Hair follicular keratinocyte (primary cell): ENCODE measurements around the gene IDI2. TPM values are rescaled to one million over a fixed set of nuclear protein-coding genes. Genes with fewer than 3 reads are reported as not detected.

Experiments used
- total RNA-seq: library from RNA; depleted of rRNA; stranded (reverse); fragments of >200 nt; gene quantifications from 2 replicates; pipeline ENCODE4 v1.2.3, GENCODE V29; 2015

IDI2 gene
- not detected in 2 replicates for total RNA-seq

GRCh38 chr10:1025683-1026082, at the start of gene IDI2:
IDI2 (minus strand) TSS chr10:1025859; CDS start chr10:1024723, 1,136 bp downstream.

DNA sequence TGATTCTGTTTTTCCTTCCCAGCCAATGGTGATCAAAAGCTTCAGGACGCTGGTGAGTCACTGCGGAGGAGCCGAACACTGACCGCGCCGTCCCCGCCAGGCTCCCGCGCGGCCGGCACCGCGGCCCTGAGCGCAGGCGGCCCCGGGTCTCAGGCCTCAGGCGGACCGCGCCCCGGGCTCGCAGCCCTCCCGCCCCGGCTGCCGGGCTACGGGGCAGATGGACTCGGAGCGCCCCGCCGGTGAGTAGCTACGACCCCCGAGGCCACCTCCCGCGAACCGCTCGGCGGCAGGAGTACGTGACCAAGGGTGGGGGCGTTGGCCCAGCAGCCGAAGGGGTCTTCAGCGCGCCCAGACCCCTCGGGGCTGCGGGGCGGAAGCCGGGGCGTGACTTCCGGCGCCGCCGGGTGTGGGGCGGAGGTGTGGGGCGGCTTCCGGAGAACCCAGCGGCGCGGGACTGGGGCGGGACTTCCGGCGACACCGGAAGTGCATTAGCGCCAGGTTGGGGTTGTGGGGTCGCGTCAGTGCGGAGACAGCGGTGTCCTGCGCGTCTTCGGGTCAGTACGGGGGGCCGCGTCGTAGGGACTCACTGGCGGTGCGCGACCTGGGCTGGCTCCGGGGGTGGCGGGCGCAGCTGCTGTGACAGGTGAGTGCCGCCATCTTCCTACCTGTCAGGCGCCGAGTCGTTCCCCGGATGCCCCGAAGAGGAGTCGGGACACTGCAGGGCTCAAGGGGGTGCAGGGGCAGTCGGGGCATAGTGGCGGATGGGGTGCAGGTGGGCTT, 30.9 kb upstream of the IDI2 start, which contains the start of gene WDR37:
TSS of gene WDR37 (plus strand) at position 60 of the 780 bp plus-strand sequence. CDS start 15,771 bp downstream, outside the sequence.

GRCh38 chr10:1048732-1049424, 23.2 kb upstream of the IDI2 start, which contains the start of gene IDI1:
IDI1 (minus strand) TSS chr10:1049119; CDS start chr10:1049003, 116 bp downstream.

GRCh38 chr10:987870-988666, 37.6 kb downstream of the IDI2 start, which contains the start of gene GTPBP4:
GTPBP4 (plus strand) TSS chr10:988434; CDS start chr10:988480, 46 bp downstream.

Other genes starting within 250 kb of the IDI2 start
- 27.4 and 33.3 TPM in 2 replicates for gene LARP4B, start 94.2 kb downstream of the IDI2 start, total RNA-seq
- gene GTPBP4, start 37.4 kb downstream of the IDI2 start, total RNA-seq = 24.4 and 42.6 TPM in 2 replicates
- 117 and 139 TPM in 2 replicates for gene IDI1, start 23.3 kb upstream of the IDI2 start, total RNA-seq
- 9.3 and 10.6 TPM in 2 replicates for gene WDR37, start 30.5 kb upstream of the IDI2 start, total RNA-seq